ENCODE results near the gene MCF2L.
"Not testable (repeated sequence)": the region's sequence is repeated elsewhere in the genome, so short reads cannot be mapped to it uniquely, and the experiment has no call there.

Gene MCF2L

DNA sequence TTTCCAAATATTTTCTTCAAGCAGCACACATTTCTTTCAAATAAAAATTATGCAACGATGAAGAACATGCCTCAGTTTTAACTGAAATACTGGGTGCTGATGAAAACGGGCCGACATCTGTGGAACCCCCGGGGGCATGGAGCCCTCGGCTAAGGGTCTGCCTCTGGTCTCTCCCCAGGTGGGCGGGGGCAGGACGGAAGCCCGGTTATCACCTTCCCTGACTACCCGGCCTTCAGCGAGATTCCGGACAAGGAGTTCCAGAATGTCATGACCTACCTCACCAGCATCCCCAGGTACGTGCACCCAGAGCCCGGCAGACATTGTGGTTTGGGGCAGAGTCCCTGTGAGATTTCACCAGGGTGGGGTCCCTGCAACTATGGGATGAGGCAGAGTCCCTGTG, 55.5 kb downstream of the MCF2L start:
- no peak overlapping the region for H3K4me3 ChIP-seq (ENCODE audit: low read depth, low read length)
- DNase-seq (ENCODE audit: low read depth) = no peak

DNA sequence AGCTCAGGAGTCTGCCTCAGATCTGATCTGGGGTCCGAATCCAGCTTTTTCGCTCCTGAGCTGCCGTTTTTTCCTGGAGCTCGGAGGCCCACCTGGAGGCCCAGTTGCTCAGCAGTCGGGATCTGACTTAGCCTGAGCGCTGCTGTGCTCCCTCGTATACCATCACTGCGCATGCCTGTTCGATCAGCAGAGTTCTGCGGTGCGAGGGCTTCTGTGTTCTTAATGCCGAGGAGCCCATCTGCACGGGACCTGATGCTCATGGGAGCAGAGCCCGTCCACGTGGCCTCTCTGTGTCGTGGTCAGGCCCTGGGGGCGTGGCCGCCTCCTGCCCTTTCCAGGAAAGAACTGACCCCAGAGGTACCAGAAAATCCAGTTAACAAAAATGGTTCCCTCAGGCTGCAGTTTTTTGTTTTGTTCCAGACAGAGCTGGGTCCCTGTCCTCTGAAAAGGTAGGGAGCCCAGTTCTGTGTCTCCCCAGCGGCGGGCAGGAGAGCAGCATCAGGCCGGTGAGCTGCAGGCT, 57.4 kb downstream of the MCF2L start:
- DNase-seq (ENCODE audit: low read depth) = no peak

GRCh38 chr13:113027095-113027494, 58.1 kb downstream of the MCF2L start:
- DNase-seq (ENCODE audit: low read depth) = no peak
- no peak overlapping the region for H3K4me3 ChIP-seq (ENCODE audit: low read depth, low read length)

More for the DNA sequence above, 57.4 kb downstream of the MCF2L start:
- H3K4me3 ChIP-seq (ENCODE audit: low read depth, low read length) = no peak overlapping the region

DNA sequence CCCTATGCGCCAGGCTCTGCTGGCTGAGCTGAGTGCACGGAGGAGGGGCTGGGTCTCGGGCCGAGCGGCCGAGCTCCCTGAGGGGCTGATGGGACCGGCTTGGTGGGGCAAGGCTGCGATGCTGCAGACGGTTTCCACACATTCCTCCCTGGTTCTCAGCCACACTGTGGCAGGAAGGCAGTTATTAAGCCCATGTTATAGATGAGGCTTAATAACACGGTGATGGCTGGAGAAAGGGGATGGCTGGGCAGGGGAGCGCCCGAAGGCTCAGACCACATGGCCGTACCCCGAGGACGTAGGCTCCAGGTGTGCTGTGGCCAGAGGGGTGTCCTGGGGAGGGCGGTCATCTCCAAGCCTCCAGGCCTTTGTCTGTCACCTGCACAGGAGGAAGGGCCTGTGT, 58.6 kb downstream of the MCF2L start:
- DNase-seq (ENCODE audit: low read depth) = no peak
- no peak overlapping the region for H3K4me3 ChIP-seq (ENCODE audit: low read depth, low read length)

- no peak for DNase-seq (ENCODE audit: low read depth)
Observed at GRCh38 chr13:113028336-113029060, 59.5 kb downstream of the MCF2L start.

GRCh38 chr13:113029061-113029445, 60.0 kb downstream of the MCF2L start:
- H3K4me3 ChIP-seq (ENCODE audit: low read depth, low read length) = no peak overlapping the region
- DNase-seq (ENCODE audit: low read depth) = no peak

More at GRCh38 chr13:113028336-113029060, 59.5 kb downstream of the MCF2L start:
- no peak overlapping the region for H3K4me3 ChIP-seq (ENCODE audit: low read depth, low read length)

- no peak for DNase-seq (ENCODE audit: low read depth)
- no peak overlapping the region for H3K4me3 ChIP-seq (ENCODE audit: low read depth, low read length)
Observed at GRCh38 chr13:113029487-113030258, 60.7 kb downstream of the MCF2L start.

GRCh38 chr13:113030259-113030640, 61.2 kb downstream of the MCF2L start:
- H3K4me3 ChIP-seq (ENCODE audit: low read depth, low read length); DNase-seq (ENCODE audit: low read depth): not testable (repeated sequence)

DNA sequence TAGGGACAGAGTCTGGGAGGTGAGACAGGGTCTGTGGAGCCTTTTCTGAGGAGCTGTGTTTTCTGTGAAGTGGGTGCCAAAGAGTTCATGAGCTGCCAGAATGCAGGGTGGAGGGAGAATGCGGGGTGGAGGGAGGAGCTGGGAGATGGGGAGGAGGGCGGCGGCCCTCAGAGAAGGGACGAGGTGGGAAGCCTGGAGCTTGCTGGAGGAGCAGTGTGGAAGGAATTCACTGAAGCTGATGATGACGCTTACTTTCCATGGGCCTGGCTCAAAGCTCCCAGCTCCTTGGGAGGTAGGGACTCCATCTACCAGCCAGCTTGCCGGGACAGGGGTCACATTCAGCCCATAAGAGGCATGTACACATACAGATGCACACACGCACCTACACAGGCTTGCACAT, 62.5 kb downstream of the MCF2L start:
- no peak for DNase-seq (ENCODE audit: low read depth)
- H3K4me3 ChIP-seq (ENCODE audit: low read depth, low read length) = no peak overlapping the region

GRCh38 chr13:113032291-113032690, 63.3 kb downstream of the MCF2L start:
- DNase-seq (ENCODE audit: low read depth) = no peak

GRCh38 chr13:113033054-113033850, 64.2 kb downstream of the MCF2L start:
- no peak overlapping the region for H3K4me3 ChIP-seq (ENCODE audit: low read depth, low read length)
- no peak for DNase-seq (ENCODE audit: low read depth)

More at GRCh38 chr13:113032291-113032690, 63.3 kb downstream of the MCF2L start:
- H3K4me3 ChIP-seq (ENCODE audit: low read depth, low read length) = no peak overlapping the region

- no peak overlapping the region for H3K4me3 ChIP-seq (ENCODE audit: low read depth, low read length)
- no peak for DNase-seq (ENCODE audit: low read depth)
Observed at GRCh38 chr13:113034451-113035212, 65.6 kb downstream of the MCF2L start.

GRCh38 chr13:113035213-113035800, 66.3 kb downstream of the MCF2L start:
- H3K4me3 ChIP-seq (ENCODE audit: low read depth, low read length) = no peak overlapping the region

GRCh38 chr13:113036401-113036800, 67.4 kb downstream of the MCF2L start:
- no peak for DNase-seq (ENCODE audit: low read depth)
- H3K4me3 ChIP-seq (ENCODE audit: low read depth, low read length) = no peak overlapping the region

More at GRCh38 chr13:113035213-113035800, 66.3 kb downstream of the MCF2L start:
- no peak for DNase-seq (ENCODE audit: low read depth)

DNA sequence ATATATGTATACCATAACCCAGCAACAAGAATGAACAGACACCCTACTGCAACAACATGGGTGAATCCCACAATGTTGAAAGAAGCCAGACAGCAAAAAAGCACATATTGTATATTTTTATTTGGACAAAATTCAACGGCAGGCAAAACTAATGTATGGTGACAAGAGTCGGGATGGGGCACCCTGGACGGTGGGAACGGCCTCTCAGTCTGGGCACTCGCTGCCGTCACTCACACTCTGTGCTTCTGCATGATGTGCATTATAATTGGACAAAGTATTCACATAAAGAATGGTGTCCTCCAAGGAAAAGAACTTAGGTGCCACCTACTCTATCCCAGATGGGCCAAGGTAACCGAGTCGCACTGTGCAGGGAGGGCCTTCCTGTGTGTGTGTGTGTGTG, 71.0 kb downstream of the MCF2L start:
- DNase-seq (ENCODE audit: low read depth) = no peak
- H3K4me3 ChIP-seq (ENCODE audit: low read depth, low read length) = no peak overlapping the region

GRCh38 chr13:113040597-113041292, 71.7 kb downstream of the MCF2L start:
- no peak for DNase-seq (ENCODE audit: low read depth)
- no peak overlapping the region for H3K4me3 ChIP-seq (ENCODE audit: low read depth, low read length)

- H3K4me3 ChIP-seq (ENCODE audit: low read depth, low read length) = no peak overlapping the region
- no peak for DNase-seq (ENCODE audit: low read depth)
Observed at GRCh38 chr13:113041293-113041690, 72.3 kb downstream of the MCF2L start.

DNA sequence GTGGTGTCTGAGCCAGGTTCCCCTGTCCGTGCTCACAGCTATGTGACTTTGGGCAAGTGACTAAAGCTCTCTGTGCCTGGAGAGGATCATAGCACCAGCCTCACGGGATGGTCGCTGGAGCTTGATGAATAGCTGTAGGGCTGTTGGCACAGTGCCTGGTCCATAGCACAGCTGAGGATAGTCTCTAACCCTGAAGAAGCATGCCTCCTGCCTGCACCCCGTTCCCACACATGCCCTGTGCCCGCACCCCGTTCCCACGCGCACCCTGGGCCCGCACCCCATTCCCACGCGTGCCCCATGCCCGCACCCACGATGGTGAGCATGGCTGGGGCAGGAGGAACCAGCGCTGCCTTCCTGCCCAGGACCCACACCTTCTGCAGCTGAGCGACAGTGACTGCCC, 72.9 kb downstream of the MCF2L start:
- DNase-seq (ENCODE audit: low read depth) = no peak
- no peak overlapping the region for H3K4me3 ChIP-seq (ENCODE audit: low read depth, low read length)

Measured in skeletal muscle cell (primary cell).